Dendritic cell treated with granulocyte-macrophage colony-stimulating factor and Interleukin-4, amounts not matched to agents 40 ng/mL and 50 ng/mL, for 4 days (primary cell): ENCODE results near the gene GATA3.

Source experiments
- H3K27ac Mint-ChIP-seq: one replicate; pipeline ENCODE4 v1.8.0; 2022; ENCODE audit warnings: mild to moderate bottlenecking, mixed read lengths
- H3K27me3 Mint-ChIP-seq: one replicate; pipeline ENCODE4 v1.8.0; 2022; ENCODE audit warnings: mild to moderate bottlenecking, mixed read lengths
- H3K36me3 Mint-ChIP-seq: one replicate; pipeline ENCODE4 v1.8.0; 2022; ENCODE audit warnings: low read depth, mixed read lengths
- H3K4me1 Mint-ChIP-seq: one replicate; pipeline ENCODE4 v1.8.0; 2022; ENCODE audit warnings: low read depth, mixed read lengths
- H3K4me3 Mint-ChIP-seq: one replicate; pipeline ENCODE4 v1.8.0; 2022; ENCODE audit warnings: mild to moderate bottlenecking, moderate library complexity, mixed read lengths
- H3K9me3 Mint-ChIP-seq: one replicate; pipeline ENCODE4 v1.8.0; 2022; ENCODE audit warnings: mixed read lengths
- intact Hi-C: fragments of 100-400 bp; cut with micrococcal nuclease; formaldehyde crosslinking; loops from one replicate; pipeline ENCODE4 v1.15.0; 2022

Gene GATA3

DNA sequence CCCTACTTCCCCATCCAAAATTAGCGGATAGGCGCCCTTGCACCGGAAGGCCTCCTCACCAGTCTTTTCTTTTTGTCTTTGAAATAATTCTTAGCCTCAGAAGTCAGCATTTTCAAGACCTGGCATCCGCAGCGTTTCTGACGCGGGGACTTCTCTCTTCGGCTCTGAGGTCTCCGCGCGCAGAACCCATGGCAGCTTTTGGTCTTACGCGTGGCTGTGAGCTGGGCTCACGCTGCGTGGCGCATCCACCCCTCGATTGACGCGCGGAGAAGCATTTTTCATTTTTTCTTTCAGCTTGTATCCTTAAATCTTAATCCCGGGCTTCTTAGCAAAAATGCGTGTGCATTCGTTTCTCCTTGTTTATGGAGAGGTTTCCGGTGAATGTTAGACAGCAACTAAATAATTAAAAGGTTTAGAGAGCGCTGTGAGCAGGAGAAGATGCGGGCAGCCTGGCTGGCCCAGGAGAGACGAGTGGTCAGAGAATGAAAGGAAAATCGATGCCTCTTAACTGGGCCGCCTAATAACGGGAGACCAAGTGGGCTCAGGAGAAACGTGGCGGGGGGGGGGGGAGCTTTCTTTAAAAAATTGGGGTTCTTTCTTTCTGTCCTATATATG is 2.0 kb upstream of the GATA3 start:
- Mint-ChIP-seq H3K4me3 (no peak overlapping the region), H3K36me3 (no peaks in the 10 kb centered on the region), H3K4me1 (peaks cover 63% of the 10 kb centered on the region), H3K27ac (no peak overlapping the region), H3K9me3 (no peaks in the 10 kb centered on the region), H3K27me3 (peaks cover 92% of the 10 kb centered on the region)
- intact Hi-C loops, result no loop called here

- H3K4me3 Mint-ChIP-seq, result peak overlapping the region; percentile 66
- intact Hi-C loops, result no loop called here
- H3K27ac Mint-ChIP-seq, result no peak overlapping the region
- no peaks in the 10 kb centered on the region for H3K36me3 Mint-ChIP-seq
- no peaks in the 10 kb centered on the region for H3K9me3 Mint-ChIP-seq
- peaks cover 63% of the 10 kb centered on the region for H3K4me1 Mint-ChIP-seq
- peaks cover 92% of the 10 kb centered on the region for H3K27me3 Mint-ChIP-seq
Observed at GRCh38 chr10:8052956-8053445, 1.5 kb upstream of the GATA3 start.

DNA sequence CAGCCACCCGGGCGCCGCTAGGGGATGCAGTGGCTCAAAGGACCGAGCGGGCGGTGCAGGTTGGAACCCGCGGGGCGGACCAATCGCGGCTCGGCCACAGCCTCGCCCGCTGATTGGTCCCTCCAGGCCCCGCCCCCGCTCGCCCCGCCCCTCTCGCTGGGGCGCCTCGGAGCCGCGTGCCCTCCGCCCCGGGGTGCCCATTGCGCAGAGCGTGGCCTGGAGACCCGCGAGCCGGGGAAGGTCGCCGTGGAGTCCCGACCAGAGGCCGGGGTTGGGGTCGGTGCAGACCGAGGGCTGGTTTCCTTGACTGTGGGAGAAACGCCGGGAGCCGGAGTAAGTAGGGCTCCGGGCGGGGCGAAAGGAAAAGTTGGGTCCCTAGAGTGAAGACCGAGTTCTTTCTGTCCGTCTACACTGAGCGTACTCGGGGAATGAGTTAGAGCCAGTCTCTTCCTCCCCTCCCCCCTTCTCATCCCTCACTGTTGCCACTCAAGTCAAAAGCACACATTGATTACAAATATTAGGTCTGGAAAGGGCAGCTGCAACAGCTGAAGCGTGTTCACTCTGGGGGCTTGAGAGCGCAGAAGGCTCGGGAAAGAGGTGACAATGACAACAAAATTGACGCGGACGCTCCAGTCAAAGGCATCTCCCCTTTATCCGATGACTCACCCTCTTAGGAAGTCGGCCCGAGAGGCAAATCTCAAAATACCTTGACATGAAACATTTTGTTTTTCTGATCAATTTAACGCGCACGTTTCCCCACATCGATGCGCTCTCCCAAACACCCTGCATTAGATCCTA is 843 bp upstream of the GATA3 start:
- no peaks in the 10 kb centered on the region for H3K9me3 Mint-ChIP-seq

DNA sequence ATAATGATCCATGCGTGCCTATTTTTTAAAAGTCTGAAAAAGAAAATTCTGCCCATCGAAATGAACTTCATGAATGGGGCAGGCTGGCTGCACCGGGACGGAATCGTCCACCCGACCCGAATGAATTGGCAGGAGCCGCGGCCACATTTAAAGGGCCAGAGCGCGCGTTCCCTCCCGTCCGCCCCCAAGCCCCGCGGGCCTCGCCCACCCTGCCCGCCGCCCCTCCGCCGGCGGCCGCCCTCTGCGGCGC is 319 bp upstream of the GATA3 start:
- intact Hi-C loops, result no loop called here
- Mint-ChIP-seq H3K4me3 (peak overlapping the region; percentile 66), H3K4me1 (peaks cover 57% of the 10 kb centered on the region), H3K9me3 (no peaks in the 10 kb centered on the region), H3K27me3 (peaks cover 92% of the 10 kb centered on the region), H3K36me3 (no peaks in the 10 kb centered on the region), H3K27ac (peak overlapping the region; percentile 50)

More for the DNA sequence above, 843 bp upstream of the GATA3 start:
- H3K27ac Mint-ChIP-seq, result no peak overlapping the region
- no peaks in the 10 kb centered on the region for H3K36me3 Mint-ChIP-seq
- H3K4me1 Mint-ChIP-seq, result peaks cover 62% of the 10 kb centered on the region
- H3K4me3 Mint-ChIP-seq, result peak overlapping the region; percentile 66
- peaks cover 92% of the 10 kb centered on the region for H3K27me3 Mint-ChIP-seq
- intact Hi-C loops, result no loop called here

GRCh38 chr10:8055420-8056349 is 1.2 kb downstream of the GATA3 start:
- Mint-ChIP-seq H3K27ac (no peak overlapping the region), H3K27me3 (peaks cover 95% of the 10 kb centered on the region), H3K9me3 (no peaks in the 10 kb centered on the region), H3K36me3 (no peaks in the 10 kb centered on the region), H3K4me3 (peak overlapping the region; percentile 59), H3K4me1 (peaks cover 59% of the 10 kb centered on the region)
- intact Hi-C loops, result no loop called here

- H3K4me1 Mint-ChIP-seq, result peaks cover 62% of the 10 kb centered on the region
- H3K27ac Mint-ChIP-seq, result no peak overlapping the region
- H3K9me3 Mint-ChIP-seq, result no peaks in the 10 kb centered on the region
- no peak overlapping the region for H3K4me3 Mint-ChIP-seq
- intact Hi-C loops, result no loop called here
- H3K36me3 Mint-ChIP-seq, result no peaks in the 10 kb centered on the region
- H3K27me3 Mint-ChIP-seq, result peaks cover 97% of the 10 kb centered on the region
Observed at GRCh38 chr10:8056378-8056777, 1.9 kb downstream of the GATA3 start.

DNA sequence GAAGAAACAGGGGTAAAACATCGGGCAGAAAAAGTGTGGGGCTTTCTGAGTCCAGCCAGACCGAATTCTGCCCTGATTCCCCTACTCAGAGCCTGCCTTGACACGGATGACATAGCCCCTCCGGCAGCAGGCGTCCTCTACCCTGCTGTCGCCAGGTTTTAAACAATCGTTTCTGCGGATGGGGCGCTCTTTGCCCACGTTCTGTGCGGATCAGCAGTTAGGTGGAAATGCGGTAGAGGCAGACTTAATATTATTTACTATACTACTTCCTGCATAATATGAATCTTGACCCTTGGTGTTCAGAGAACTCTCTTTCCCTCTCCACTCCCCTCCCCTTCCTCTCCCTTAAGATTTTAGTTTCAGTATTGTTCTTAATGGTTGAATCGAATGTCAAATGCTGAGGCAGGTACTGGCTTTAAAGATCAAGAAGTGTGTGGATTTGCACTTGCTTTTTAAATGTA is 2.4 kb downstream of the GATA3 start:
- H3K4me3 Mint-ChIP-seq, result no peak overlapping the region
- peaks cover 61% of the 10 kb centered on the region for H3K4me1 Mint-ChIP-seq
- H3K9me3 Mint-ChIP-seq, result no peaks in the 10 kb centered on the region
- intact Hi-C loops, result no loop called here
- peaks cover 98% of the 10 kb centered on the region for H3K27me3 Mint-ChIP-seq
- no peak overlapping the region for H3K27ac Mint-ChIP-seq
- H3K36me3 Mint-ChIP-seq, result no peaks in the 10 kb centered on the region

DNA sequence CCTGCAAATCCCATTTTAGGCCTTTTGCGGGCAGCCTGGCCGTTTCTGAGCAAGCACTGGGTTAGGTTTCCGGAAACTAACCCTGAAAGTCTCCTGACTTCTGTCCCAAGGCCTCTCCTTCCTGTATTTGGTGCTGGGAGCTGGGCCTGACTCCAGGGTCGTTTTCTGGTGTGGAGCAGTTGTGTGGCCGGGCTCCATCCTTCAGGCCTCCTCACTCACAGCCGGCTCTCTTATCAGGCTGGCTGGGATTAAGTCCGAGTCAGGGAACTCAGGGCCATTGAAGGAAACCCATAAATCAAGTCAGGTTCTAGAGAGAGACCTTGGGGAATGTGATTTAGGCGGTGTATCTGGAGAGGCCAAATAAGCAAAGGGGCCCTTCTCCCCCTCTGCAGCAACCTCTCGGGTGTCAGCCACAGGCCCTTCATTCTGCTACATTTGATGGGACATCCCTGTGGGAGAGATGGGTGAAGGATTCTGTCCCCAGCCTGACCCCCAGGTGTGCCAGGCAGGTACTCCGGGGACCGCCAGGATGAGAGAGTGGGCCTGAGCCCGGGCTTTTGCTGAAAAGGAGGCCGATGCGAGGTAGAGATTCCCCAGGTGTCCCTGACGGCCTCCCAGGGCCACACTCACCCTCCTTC is 3.3 kb downstream of the GATA3 start:
- no peak overlapping the region for H3K4me3 Mint-ChIP-seq
- no peak overlapping the region for H3K27ac Mint-ChIP-seq
- peaks cover 98% of the 10 kb centered on the region for H3K27me3 Mint-ChIP-seq
- peaks cover 53% of the 10 kb centered on the region for H3K4me1 Mint-ChIP-seq
- intact Hi-C loops, result no loop called here
- H3K9me3 Mint-ChIP-seq, result no peaks in the 10 kb centered on the region
- H3K36me3 Mint-ChIP-seq, result no peaks in the 10 kb centered on the region

DNA sequence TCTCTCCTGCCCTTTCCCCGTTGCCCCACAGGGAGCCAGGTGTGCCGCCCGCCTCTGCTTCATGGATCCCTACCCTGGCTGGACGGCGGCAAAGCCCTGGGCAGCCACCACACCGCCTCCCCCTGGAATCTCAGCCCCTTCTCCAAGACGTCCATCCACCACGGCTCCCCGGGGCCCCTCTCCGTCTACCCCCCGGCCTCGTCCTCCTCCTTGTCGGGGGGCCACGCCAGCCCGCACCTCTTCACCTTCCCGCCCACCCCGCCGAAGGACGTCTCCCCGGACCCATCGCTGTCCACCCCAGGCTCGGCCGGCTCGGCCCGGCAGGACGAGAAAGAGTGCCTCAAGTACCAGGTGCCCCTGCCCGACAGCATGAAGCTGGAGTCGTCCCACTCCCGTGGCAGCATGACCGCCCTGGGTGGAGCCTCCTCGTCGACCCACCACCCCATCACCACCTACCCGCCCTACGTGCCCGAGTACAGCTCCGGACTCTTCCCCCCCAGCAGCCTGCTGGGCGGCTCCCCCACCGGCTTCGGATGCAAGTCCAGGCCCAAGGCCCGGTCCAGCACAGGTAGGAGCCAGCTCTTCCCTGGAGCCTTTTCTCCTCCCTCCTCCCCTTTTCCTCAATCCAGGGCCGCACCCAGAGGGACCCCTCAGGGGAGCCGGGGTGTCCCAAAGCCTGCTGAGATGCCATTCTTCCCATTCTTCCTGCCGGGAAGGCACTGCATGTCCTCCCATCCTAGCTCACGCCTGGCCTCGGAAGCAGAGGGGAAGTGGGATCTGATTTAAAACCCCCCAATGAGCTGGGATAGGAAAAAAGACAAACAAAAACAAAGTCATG is 4.0 kb downstream of the GATA3 start:
- Mint-ChIP-seq H3K4me1 (peaks cover 46% of the 10 kb centered on the region), H3K9me3 (no peaks in the 10 kb centered on the region), H3K27ac (no peak overlapping the region), H3K36me3 (no peaks in the 10 kb centered on the region), H3K27me3 (peaks cover 98% of the 10 kb centered on the region), H3K4me3 (no peak overlapping the region)
- intact Hi-C loops, result no loop called here

DNA sequence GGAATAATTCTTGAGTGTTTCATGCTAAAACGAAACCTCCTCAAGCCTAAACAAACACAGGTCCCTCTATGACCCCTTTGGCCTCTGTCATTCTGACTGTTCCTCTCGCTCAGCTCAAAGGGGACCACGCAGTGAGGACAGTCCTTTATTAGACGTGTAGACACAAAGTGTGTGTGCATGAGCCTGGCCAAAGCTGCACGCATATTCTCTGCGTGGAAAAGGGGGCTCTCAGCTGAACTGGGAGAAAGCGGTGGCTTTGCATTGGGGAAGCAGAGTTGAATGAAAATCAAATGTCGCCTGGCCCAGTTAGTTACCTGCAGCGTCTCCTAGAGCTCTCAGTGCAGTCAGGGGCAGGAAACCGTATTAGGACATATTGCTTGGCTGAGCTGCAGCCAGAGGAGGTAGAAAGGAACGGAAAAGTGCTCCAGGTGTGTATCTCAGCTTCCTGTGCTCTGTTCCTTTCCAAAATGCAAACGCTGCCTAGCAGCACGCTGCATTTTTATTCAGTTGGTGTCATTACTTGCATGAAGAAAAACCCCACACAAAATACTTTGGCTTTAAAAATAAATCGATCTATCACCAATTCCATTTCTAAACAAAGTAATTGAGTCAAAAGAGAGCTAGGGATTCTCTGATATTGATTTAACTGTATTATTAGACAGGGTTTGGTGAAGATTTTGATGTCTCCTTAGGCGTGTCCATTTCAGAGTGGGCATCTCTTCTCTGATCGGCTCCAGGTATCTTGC is 4.9 kb downstream of the GATA3 start:
- no peak overlapping the region for H3K27ac Mint-ChIP-seq
- peaks cover 99% of the 10 kb centered on the region for H3K27me3 Mint-ChIP-seq
- H3K4me3 Mint-ChIP-seq, result no peak overlapping the region
- intact Hi-C loops, result no loop called here
- H3K4me1 Mint-ChIP-seq, result peaks cover 37% of the 10 kb centered on the region
- H3K36me3 Mint-ChIP-seq, result no peaks in the 10 kb centered on the region
- H3K9me3 Mint-ChIP-seq, result no peaks in the 10 kb centered on the region

- no peak overlapping the region for H3K27ac Mint-ChIP-seq
- H3K9me3 Mint-ChIP-seq, result no peaks in the 10 kb centered on the region
- H3K36me3 Mint-ChIP-seq, result no peaks in the 10 kb centered on the region
- H3K4me1 Mint-ChIP-seq, result peaks cover 30% of the 10 kb centered on the region
- H3K27me3 Mint-ChIP-seq, result peaks cover 98% of the 10 kb centered on the region
- intact Hi-C loops, result no loop called here
- H3K4me3 Mint-ChIP-seq, result peak overlapping the region; percentile 33
Observed at GRCh38 chr10:8060010-8060703, 5.7 kb downstream of the GATA3 start.

GRCh38 chr10:8060704-8061121 is 6.2 kb downstream of the GATA3 start:
- Mint-ChIP-seq H3K9me3 (no peaks in the 10 kb centered on the region), H3K4me3 (peak overlapping the region; percentile 33), H3K27ac (no peak overlapping the region), H3K4me1 (peaks cover 24% of the 10 kb centered on the region), H3K27me3 (peaks cover 98% of the 10 kb centered on the region), H3K36me3 (no peaks in the 10 kb centered on the region)
- intact Hi-C loops, result no loop called here
